SK-N-MC (cell line): Measurements from ENCODE around the gene NUMB.

Experiments used
- EZH2 ChIP-seq: fragments of 200-600 bp; sonication (generic); IDR thresholded peaks from one replicate; pipeline ENCODE4 v1.6.1; 2017; ENCODE audit warnings: antibody characterized with exemption
- FOXP2 ChIP-seq: optimal IDR thresholded peaks from 2 replicates; pipeline ENCODE3; 2011; ENCODE audit warnings: mild to moderate bottlenecking, moderate library complexity; ENCODE audit not compliant: insufficient read depth; ENCODE audit errors: extremely low read length, control extremely low read depth
- POLR2AphosphoS5 ChIP-seq: IDR thresholded peaks from 2 replicates; pipeline ENCODE4 v1.6.1; 2012; ENCODE audit warnings: mild to moderate bottlenecking, low read depth, low read length, borderline replicate concordance

DNA sequence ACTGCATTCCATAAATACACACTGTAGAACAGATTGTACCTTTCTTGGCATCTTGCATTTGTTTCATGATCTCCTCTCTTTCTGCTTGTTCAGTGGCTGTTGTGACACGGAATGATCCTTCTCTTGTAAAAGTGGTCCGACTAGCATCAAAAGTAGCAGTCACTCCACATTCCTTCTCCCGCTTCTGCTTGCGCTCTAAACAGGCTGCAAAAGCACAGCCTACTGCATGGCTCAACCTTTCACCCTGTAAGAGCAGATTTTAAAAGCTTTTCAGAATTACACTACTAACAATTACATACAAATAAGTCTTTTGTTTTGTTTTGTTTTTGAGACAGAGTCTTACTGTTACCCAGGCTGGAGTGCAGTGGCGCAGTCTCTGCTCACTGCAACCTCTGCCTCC lies 171.3 kb downstream of the NUMB start:
- no peak for TF ChIP-seq EZH2
- TF ChIP-seq POLR2AphosphoS5 = no peak
- TF ChIP-seq FOXP2 = no peak
